ENCODE results near the gene ERVFRD-1. TPM values are rescaled to one million over a fixed set of nuclear protein-coding genes. Genes with fewer than 3 reads are reported as not detected.

Gene ERVFRD-1
- total and polyA plus RNA-seq, 4 donors: 0.06 to 0.26 (median 0.13) TPM

DNA sequence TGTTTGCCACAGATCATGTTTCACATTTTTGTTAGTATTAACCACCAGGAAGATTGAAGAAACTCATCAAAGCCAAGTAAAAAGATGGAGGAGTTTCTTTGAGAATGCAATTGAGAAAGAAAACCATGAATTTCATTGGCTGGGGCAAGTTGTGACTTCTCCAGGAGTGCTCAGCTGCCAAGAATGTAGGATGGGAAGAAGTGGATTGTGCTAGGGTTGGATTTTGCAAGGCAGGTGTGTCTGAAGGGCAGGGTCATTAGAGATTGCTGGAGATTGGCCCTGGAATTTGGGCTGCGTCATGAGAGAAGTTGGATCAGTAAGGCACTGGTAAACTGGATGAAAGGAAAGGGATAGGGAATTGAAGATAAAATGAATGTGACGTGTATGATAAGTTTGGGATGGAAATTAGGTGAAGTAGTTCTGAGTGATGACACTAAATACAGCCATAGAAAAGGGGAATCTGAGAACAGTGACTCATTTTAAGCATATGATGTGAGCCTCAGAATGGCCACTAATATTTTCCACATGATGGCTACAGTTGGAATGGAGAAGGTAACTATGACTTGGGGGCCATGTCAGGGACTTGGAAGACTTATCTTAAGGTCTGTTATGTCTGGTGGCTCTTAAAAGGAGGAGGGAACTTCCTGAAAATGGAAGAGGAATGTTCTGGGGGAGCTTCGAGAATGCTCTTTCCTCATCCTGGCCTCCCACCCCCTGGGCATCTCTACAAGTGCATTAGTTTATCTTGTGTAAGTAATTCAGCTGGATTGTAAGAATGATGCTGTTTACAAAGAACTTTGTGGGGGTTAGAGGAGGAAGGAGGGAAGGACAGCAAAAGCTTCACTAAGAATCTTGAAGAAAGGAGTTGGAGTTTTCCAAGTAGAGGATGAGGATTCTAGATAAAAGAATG, 27.8 kb upstream of the ERVFRD-1 start:
- H3K4me3 ChIP-seq: no peak overlapping the region
- no peak overlapping the region for H3K9ac ChIP-seq (ENCODE audit: insufficient read depth in 1 of 2, low read length in 2 of 2)
- TF ChIP-seq CTCF (IDR thresholded peaks at IDR 0.05; ENCODE audit: control extremely low read depth, extremely low read depth): no peak
- H3K27me3 ChIP-seq (ENCODE audit: control insufficient read depth in 3 of 3, insufficient read depth in 3 of 3, low read length in 2 of 3): no peaks in the 10 kb centered on the region
- DNase-seq (no peak), ATAC-seq (ENCODE audit: insufficient read depth, low FRiP score) (no peak)
- peaks cover 5 to 11% (median 7%) of the 10 kb centered on the region in 4 donors for H3K36me3 ChIP-seq (ENCODE audit: control insufficient read depth in 4 of 4, insufficient read depth in 4 of 4, low read length in 4 of 4)
- H3K9me3 ChIP-seq (ENCODE audit: control insufficient read depth in 4 of 4, insufficient read depth in 3 of 4, low read length in 3 of 4): no peaks in the 10 kb centered on the region
- 80 to 84% methylated on average over 3 of the region's 3 CpGs for WGBS, 2 donors
- no peaks in the 10 kb centered on the region for H3K4me1 ChIP-seq (ENCODE audit: control insufficient read depth in 5 of 5, insufficient read depth in 5 of 5, low read length in 5 of 5)
- H3K27ac ChIP-seq (ENCODE audit: low read depth in 1 of 2, low read length in 1 of 2): no peak overlapping the region

DNA sequence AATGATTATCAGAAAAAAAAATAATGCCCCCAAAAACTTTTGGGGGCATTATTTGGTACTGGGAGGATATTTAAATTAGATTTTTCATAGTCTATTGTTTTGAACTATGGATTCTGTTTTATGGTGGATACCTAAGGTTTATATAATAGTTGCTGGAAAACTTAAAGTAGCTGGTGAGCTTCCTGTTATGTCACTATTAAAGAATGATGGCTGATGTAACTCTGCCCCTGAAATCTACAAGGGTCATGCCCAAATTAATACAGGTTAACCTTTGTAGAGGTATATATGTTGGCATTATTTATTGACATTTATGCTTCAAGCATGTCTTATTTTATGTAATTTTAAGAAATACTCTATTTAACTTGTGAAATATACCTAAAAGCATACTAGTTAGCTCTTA, 25.3 kb upstream of the ERVFRD-1 start:
- peaks cover 5 to 11% (median 7%) of the 10 kb centered on the region in 4 donors for H3K36me3 ChIP-seq (ENCODE audit: control insufficient read depth in 4 of 4, insufficient read depth in 4 of 4, low read length in 4 of 4)
- no peak overlapping the region for H3K4me3 ChIP-seq
- no peak overlapping the region for H3K9ac ChIP-seq (ENCODE audit: insufficient read depth in 1 of 2, low read length in 2 of 2)
- DNase-seq (no peak), ATAC-seq (ENCODE audit: insufficient read depth, low FRiP score) (no peak)
- no peaks in the 10 kb centered on the region for H3K9me3 ChIP-seq (ENCODE audit: control insufficient read depth in 4 of 4, insufficient read depth in 3 of 4, low read length in 3 of 4)
- H3K27me3 ChIP-seq (ENCODE audit: control insufficient read depth in 3 of 3, insufficient read depth in 3 of 3, low read length in 2 of 3): no peaks in the 10 kb centered on the region
- TF ChIP-seq CTCF (IDR thresholded peaks at IDR 0.05; ENCODE audit: control extremely low read depth, extremely low read depth): no peak
- H3K27ac ChIP-seq (ENCODE audit: low read depth in 1 of 2, low read length in 1 of 2): no peak overlapping the region
- H3K4me1 ChIP-seq (ENCODE audit: control insufficient read depth in 5 of 5, insufficient read depth in 5 of 5, low read length in 5 of 5): no peaks in the 10 kb centered on the region

GRCh38 chr6:11133281-11133680, 21.8 kb upstream of the ERVFRD-1 start:
- no peak for TF ChIP-seq CTCF (IDR thresholded peaks at IDR 0.05; ENCODE audit: control extremely low read depth, extremely low read depth)
- Histone ChIP-seq H3K9ac (ENCODE audit: insufficient read depth in 1 of 2, low read length in 2 of 2) (no peak overlapping the region), H3K4me1 (ENCODE audit: control insufficient read depth in 5 of 5, insufficient read depth in 5 of 5, low read length in 5 of 5) (peaks cover 0 to 11% (median 0%) of the 10 kb centered on the region in 5 donors), H3K4me3 (no peak overlapping the region), H3K27me3 (ENCODE audit: control insufficient read depth in 3 of 3, insufficient read depth in 3 of 3, low read length in 2 of 3) (no peaks in the 10 kb centered on the region), H3K27ac (ENCODE audit: low read depth in 1 of 2, low read length in 1 of 2) (no peak overlapping the region), H3K9me3 (ENCODE audit: control insufficient read depth in 4 of 4, insufficient read depth in 3 of 4, low read length in 3 of 4) (no peaks in the 10 kb centered on the region), H3K36me3 (ENCODE audit: control insufficient read depth in 4 of 4, insufficient read depth in 4 of 4, low read length in 4 of 4) (peaks cover 5 to 11% (median 7%) of the 10 kb centered on the region in 4 donors)
- ATAC-seq (ENCODE audit: insufficient read depth, low FRiP score) (no peak), DNase-seq (no peak)
- 90 to 92% methylated on average over 5 of the region's 5 CpGs for WGBS, 2 donors
